HepG2 (cell line): ENCODE data around the gene KNCN. TPM values are rescaled to one million over a fixed set of nuclear protein-coding genes. Genes with fewer than 3 reads are reported as not detected.

Source experiments
- ATAC-seq: fragments of 200-7000 bp; cut with Tn5 transposase; 3 replicates; pipeline ENCODE4 v1.9.1; 2020; ENCODE audit warnings: mild to moderate bottlenecking, moderate library complexity
- BruUV-seq: library from RNA; stranded (reverse); fragments of 400-500 nt; replicated peaks from 2 replicates; lab custom pipeline; 2021; lab: Mats Ljungman, UMichigan
- CTCF ChIA-PET: fragments of 300-600 bp; formaldehyde crosslinking; extraction: SDS; loops from one replicate; lab custom pipeline; 2021; ENCODE audit warnings: low total read pairs, inconsistent platforms, low intra/inter-chr PET ratio; lab: Yijun Ruan, JAX
- POLR2A ChIA-PET: fragments of 350-600 bp; sonication (Branson Sonifier 250); formaldehyde crosslinking; loops from one replicate; lab custom pipeline; 2020; ENCODE audit warnings: antibody characterized with exemption, inconsistent platforms; lab: Yijun Ruan, JAX
- DNase-seq: peaks from one replicate; pipeline ENCODE4 v3.0.0-alpha.2; 2015; ENCODE audit warnings: low spot score
- FAIRE-seq: peaks from 3 replicates; lab custom pipeline; 2011; peaks lifted over from hg19 to GRCh38; lab: Jason Lieb, UNC
- H2AFZ ChIP-seq: one replicate; pipeline ENCODE4 v1.6.1; 2011; ENCODE audit warnings: low read length, inconsistent platforms
- H3K27ac ChIP-seq: fragments of 300-600 bp; 3 replicates; pipeline ENCODE4 v1.8.0; 2011; ENCODE audit warnings: mixed run types, mild to moderate bottlenecking, mixed read lengths, low read length, inconsistent platforms; ENCODE audit not compliant: insufficient read depth; ENCODE audit errors: extremely low read length
- H3K27me3 ChIP-seq, 2 experiments: fragments of 200-600 bp in 1 of 2; 2 replicates in 1 of 2; 3 replicates in 1 of 2; pipeline versions ENCODE4 v1.6.0 to v1.8.0; 2011; ENCODE audit warnings: low read length in 2 of 2, mild to moderate bottlenecking in 2 of 2, moderate library complexity in 2 of 2, inconsistent platforms in 1 of 2; ENCODE audit not compliant: insufficient read depth in 2 of 2, control insufficient read depth in 1 of 2
- H3K36me3 ChIP-seq, 2 experiments: fragments of 200-600 bp in 1 of 2; replicated peaks in 1 of 2; 2 replicates in 1 of 2; 3 replicates in 1 of 2; pipeline versions ENCODE4 v1.5.1 to v1.8.0; 2011; ENCODE audit warnings: low read length in 2 of 2, inconsistent platforms in 1 of 2; ENCODE audit not compliant: insufficient read depth in 2 of 2, control insufficient read depth in 1 of 2
- H3K4me1 ChIP-seq: 2 replicates; pipeline ENCODE4 v1.5.1; 2012; ENCODE audit warnings: low read length, inconsistent platforms; ENCODE audit not compliant: insufficient read depth
- H3K4me2 ChIP-seq: 2 replicates; pipeline ENCODE4 v1.6.0; 2011; ENCODE audit warnings: low read depth, low read length, inconsistent platforms
- H3K4me3 ChIP-seq, 3 experiments: fragments of 200-600 bp in 1 of 3; sonication (generic), shearing (Covaris generic) in 1 of 3; replicated peaks in 1 of 3; 2 replicates each; pipeline ENCODE4 v1.5.1; 2011 to 2016; ENCODE audit warnings: low read length in 3 of 3, inconsistent platforms in 2 of 3, low read depth in 2 of 3, mild to moderate bottlenecking in 2 of 3, control low read depth in 1 of 3, mixed read lengths in 1 of 3; ENCODE audit not compliant: insufficient read depth in 1 of 3
- H3K79me2 ChIP-seq: one replicate; pipeline ENCODE4 v1.6.1; 2011; ENCODE audit warnings: low read length, inconsistent platforms; ENCODE audit not compliant: insufficient read depth
- H3K9ac ChIP-seq: 2 replicates; pipeline ENCODE4 v1.6.0; 2011; ENCODE audit warnings: mild to moderate bottlenecking, low read depth, low read length, inconsistent platforms; ENCODE audit not compliant: insufficient read depth
- H3K9me3 ChIP-seq: 2 replicates; pipeline ENCODE4 v1.5.1; 2012; ENCODE audit warnings: mild to moderate bottlenecking, low read length
- H4K20me1 ChIP-seq: 2 replicates; pipeline ENCODE4 v1.6.0; 2011; ENCODE audit warnings: inconsistent platforms, mild to moderate bottlenecking, low read length, moderate library complexity; ENCODE audit not compliant: insufficient read depth
- HNF4A ChIP-seq: sonication (generic); formaldehyde crosslinking; IDR thresholded peaks from 2 replicates; pipeline ENCODE4 v1.4.0; 2020; ENCODE audit warnings: missing genetic modification reagents
- PHF21A ChIP-seq: sonication (generic); formaldehyde crosslinking; IDR thresholded peaks from 2 replicates; pipeline ENCODE4 v1.5.0; 2020; ENCODE audit warnings: mild to moderate bottlenecking, missing genetic modification reagents
- SMAD1 ChIP-seq: sonication (generic); formaldehyde crosslinking; IDR thresholded peaks from 2 replicates; pipeline ENCODE4 v1.4.0; 2020; ENCODE audit warnings: missing genetic modification reagents, low read depth, mild to moderate bottlenecking, borderline replicate concordance
- STAT5B ChIP-seq: sonication (generic); formaldehyde crosslinking; IDR thresholded peaks from 2 replicates; pipeline ENCODE4 v1.4.0; 2020; ENCODE audit warnings: missing genetic modification reagents
- TEAD2 ChIP-seq: sonication (generic); formaldehyde crosslinking; IDR thresholded peaks from 2 replicates; pipeline ENCODE4 v1.9.0; 2021; ENCODE audit warnings: missing genetic modification reagents
- ZNF225 ChIP-seq: sonication (generic); formaldehyde crosslinking; IDR thresholded peaks from 2 replicates; pipeline ENCODE4 v1.4.0; 2020; ENCODE audit warnings: mild to moderate bottlenecking, missing genetic modification reagents
- ZNF317 ChIP-seq: sonication (generic); formaldehyde crosslinking; IDR thresholded peaks from 2 replicates; pipeline ENCODE4 v1.5.0; 2020; ENCODE audit warnings: mild to moderate bottlenecking, missing genetic modification reagents
- ZSCAN5A ChIP-seq: sonication (generic); formaldehyde crosslinking; IDR thresholded peaks from 2 replicates; pipeline ENCODE4 v1.8.0; 2022; ENCODE audit warnings: mild to moderate bottlenecking, missing genetic modification reagents, borderline replicate concordance
- WGBS: methylation state at CpG from one replicate; pipeline ENCODE4 v1.1.6; 2017; ENCODE audit warnings: low lambda C conversion rate; 5-methylcytosine and 5-hydroxymethylcytosine counted together
- in situ Hi-C: cut with HindIII; loops from 2 replicates; pipeline ENCODE4 v1.10.0; 2017; ENCODE audit warnings: low pct_unique_long_range_greater_than_20kb; ENCODE audit not compliant: extremely low pct_ligation_motif_present
- intact Hi-C: fragments of 100-400 bp; cut with micrococcal nuclease; formaldehyde crosslinking; loops from one replicate; pipeline ENCODE4 v1.10.0; 2022; ENCODE audit not compliant: unreplicated experiment
- polyA plus RNA-seq, 8 experiments: library from polyadenylated mRNA; depleted of rRNA in 3 of 8; stranded (reverse) in 7 of 8; unstranded in 1 of 8; fragments of >200 nt; fragmentation: Illumina TruSeq in 4 of 8; extraction: Trizol in 4 of 8; gene quantifications; 2 replicates each; pipeline versions ENCODE4 v1.2.1 to v1.2.3, GENCODE V29; 2011 to 2016; ENCODE audit warnings: low read depth in 4 of 8, missing spikeins in 1 of 8, mixed read lengths in 1 of 8; ENCODE audit not compliant: insufficient read depth in 1 of 8
- total RNA-seq, 5 experiments: library from RNA; depleted of rRNA; stranded (reverse); fragments of >200 nt; fragmentation: Illumina TruSeq; extraction: Trizol; gene quantifications; 2 replicates each; pipeline ENCODE4 v1.2.3, GENCODE V29; 2016; ENCODE audit warnings: low read depth in 1 of 5

KNCN gene
- total and polyA plus RNA-seq, 2 of the 13 experiments (the other 11 are each of a cell fraction or from before 2014, with no cell fraction given), result not detected

- H2AFZ ChIP-seq, result no peak overlapping the region
- DNase-seq (no peak), ATAC-seq (no peak), FAIRE-seq (no peak)
- no peak overlapping the region for H3K4me3 ChIP-seq
- no peak overlapping the region for H3K9ac ChIP-seq
- BruUV-seq, result no TSS peak
- no peaks in the 10 kb centered on the region for H3K36me3 ChIP-seq
- H3K4me1 ChIP-seq, result no peaks in the 10 kb centered on the region; the same call in 1 of the 2 replicates
- H4K20me1 ChIP-seq, result peaks cover 2% of the 10 kb centered on the region; the same call in 1 of the 2 replicates
- ChIA-PET CTCF (no interaction called here), POLR2A (no interaction called here)
- H3K27ac ChIP-seq, result no peak overlapping the region
- no peaks in the 10 kb centered on the region for H3K9me3 ChIP-seq
- no peaks in the 10 kb centered on the region for H3K79me2 ChIP-seq
- WGBS, result 43% methylated on average over 3 of the region's 3 CpGs
- H3K4me2 ChIP-seq, result no peak overlapping the region
- in situ Hi-C loops (no loop called here), intact Hi-C loops (no loop called here)
- no peak for TF ChIP-seq TEAD2
- no peak for TF ChIP-seq PHF21A (CRISPR knock-in tag)
- peaks cover 9 to 72% of the 10 kb centered on the region in 2 experiments for H3K27me3 ChIP-seq
Measured at GRCh38 chr1:46545784-46546183, 5.7 kb downstream of the KNCN start.

GRCh38 chr1:46544561-46545240 is 6.7 kb downstream of the KNCN start:
- no peaks in the 10 kb centered on the region for H3K79me2 ChIP-seq
- CTCF ChIA-PET, result no interaction called here
- in situ Hi-C loops, result no loop called here
- no peak overlapping the region for H2AFZ ChIP-seq
- intact Hi-C loops, result no loop called here
- ATAC-seq (no peak), DNase-seq (no peak), FAIRE-seq (no peak)
- peaks cover 9 to 71% of the 10 kb centered on the region in 2 experiments for H3K27me3 ChIP-seq
- BruUV-seq, result no TSS peak
- H3K4me1 ChIP-seq, result no peaks in the 10 kb centered on the region; the same call in 1 of the 2 replicates
- H3K4me2 ChIP-seq, result no peak overlapping the region
- H3K9ac ChIP-seq, result no peak overlapping the region
- no peak overlapping the region for H3K27ac ChIP-seq
- H3K36me3 ChIP-seq, result no peaks in the 10 kb centered on the region
- 17% methylated on average over 1 of the region's 5 CpGs for WGBS
- POLR2A ChIA-PET, result no interaction called here
- peaks cover 2% of the 10 kb centered on the region; the same call in 1 of the 2 replicates for H4K20me1 ChIP-seq
- H3K4me3 ChIP-seq, result no peak overlapping the region
- no peaks in the 10 kb centered on the region for H3K9me3 ChIP-seq
- TF ChIP-seq ZNF317 (CRISPR knock-in tag) (no peak), HNF4A (CRISPR knock-in tag) (no peak), ZSCAN5A (CRISPR knock-in tag) (no peak), ZNF225 (CRISPR knock-in tag) (no peak), SMAD1 (no peak), STAT5B (CRISPR knock-in tag) (no peak)
